ENCODE data around the gene RNF222. TPM values are rescaled to one million over a fixed set of nuclear protein-coding genes. Genes with fewer than 3 reads are reported as not detected.

The RNF222 gene
- total RNA-seq, 2 experiments from 2014 or later, result 0.12 to 0.20 TPM

DNA sequence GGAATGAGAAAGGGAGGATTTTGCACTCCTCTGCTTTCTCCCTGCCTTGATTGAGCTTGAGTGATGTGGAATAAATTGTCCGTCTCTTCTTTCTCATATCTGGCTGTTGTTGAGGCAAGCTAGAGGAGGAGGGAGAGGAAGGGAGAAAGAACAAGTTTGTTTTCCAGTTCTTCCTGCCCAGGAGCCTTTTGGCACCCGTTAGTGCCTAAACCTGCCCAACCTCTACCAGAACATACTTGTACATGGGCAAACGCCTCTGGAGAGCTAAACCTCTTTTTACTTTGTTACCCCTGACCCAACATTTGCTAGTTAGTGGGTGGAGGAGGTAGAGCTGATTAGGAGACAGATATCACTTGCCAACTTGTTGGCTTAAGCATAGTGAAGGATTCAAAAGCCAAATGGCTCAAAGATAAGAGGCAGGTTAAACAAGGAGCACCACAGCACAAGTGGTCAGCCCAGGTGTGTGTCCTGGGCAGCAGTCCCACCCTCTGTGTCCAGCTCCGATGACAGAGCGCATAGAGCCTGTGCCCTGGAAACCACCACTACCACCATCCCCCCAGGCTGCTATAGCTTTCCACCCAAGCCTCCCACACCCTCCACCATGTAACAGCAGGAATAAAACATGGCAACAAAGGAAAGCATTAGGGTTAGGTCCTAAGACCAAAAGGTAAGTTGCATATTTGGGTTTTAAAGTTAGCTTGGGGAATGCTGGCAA is 51.5 kb downstream of the RNF222 start:
- DNase-seq (no peak), ATAC-seq (no peak)
- peaks cover 34% of the 10 kb centered on the region for H3K27me3 Mint-ChIP-seq
- no peak overlapping the region for H3K4me3 Mint-ChIP-seq
- peaks cover 13% of the 10 kb centered on the region for H3K4me1 Mint-ChIP-seq
- no peak overlapping the region for H3K27ac Mint-ChIP-seq
- CTCF ChIA-PET, result interaction anchor here (1.2 kb wide), 1 partner anchor 12 kb away, joined by 3 read pairs; no protein-coding TSS in a partner anchor
- no peaks in the 10 kb centered on the region for H3K36me3 Mint-ChIP-seq
- H3K9me3 Mint-ChIP-seq (ENCODE audit: low read depth), result no peaks in the 10 kb centered on the region

DNA sequence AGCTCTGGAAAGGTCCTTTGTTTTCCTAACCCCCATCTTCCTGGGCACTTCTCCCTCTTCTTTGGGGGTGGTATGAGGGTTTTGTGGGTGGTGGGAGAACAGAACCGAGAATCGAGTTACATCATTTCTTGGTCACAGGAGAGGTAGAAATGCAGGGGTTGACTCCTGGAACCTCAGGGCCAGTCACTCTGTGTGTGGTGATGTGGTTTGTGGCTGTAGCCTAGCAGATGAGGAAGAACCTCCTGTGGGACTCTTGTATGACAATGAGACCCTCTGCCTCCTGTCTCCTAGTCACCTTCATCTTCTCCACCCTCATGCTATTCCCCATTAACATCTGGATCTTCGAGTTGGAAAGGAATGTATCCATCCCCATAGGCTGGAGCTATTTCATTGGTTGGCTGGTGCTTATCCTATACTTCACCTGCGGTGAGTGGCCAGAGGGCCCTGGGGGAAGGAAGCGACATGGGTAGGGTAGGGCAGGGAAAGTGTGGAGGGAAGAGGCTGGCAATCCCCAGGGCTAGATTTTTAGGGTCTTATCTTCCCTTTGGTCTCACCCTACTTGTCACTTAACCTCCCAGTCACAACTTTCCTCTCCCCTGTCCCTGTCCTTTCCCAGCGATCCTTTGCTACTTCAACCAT is 52.5 kb downstream of the RNF222 start:
- Mint-ChIP-seq H3K4me3 (no peak overlapping the region), H3K9me3 (ENCODE audit: low read depth) (no peaks in the 10 kb centered on the region), H3K36me3 (no peaks in the 10 kb centered on the region), H3K27me3 (peaks cover 32% of the 10 kb centered on the region), H3K27ac (no peak overlapping the region), H3K4me1 (peaks cover 13% of the 10 kb centered on the region)
- CTCF ChIA-PET, result no interaction called here
- no peak for ATAC-seq
- peak; percentile 61 for DNase-seq

DNA sequence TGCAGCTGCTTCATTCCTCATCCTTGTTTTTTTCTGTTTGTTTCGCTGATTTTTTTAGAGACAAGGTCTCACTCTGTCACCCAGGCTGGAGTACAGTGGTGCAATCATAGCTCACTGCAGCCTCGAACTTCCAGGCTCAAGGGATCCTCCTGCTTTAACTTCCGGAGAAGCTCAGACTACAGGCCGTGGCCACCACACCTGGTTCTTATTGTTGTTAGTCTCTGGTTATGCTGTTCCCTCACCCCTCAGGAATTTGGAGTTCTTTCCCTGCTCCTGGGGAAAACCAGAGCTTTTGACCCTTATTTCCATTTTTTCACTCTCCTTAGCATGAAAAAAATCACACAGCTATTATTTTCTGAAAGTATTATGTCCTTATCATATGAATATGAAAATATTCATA is 56.2 kb downstream of the RNF222 start:
- Mint-ChIP-seq H3K4me3 (no peak overlapping the region), H3K36me3 (no peaks in the 10 kb centered on the region), H3K27me3 (peaks cover 23% of the 10 kb centered on the region), H3K9me3 (ENCODE audit: low read depth) (no peaks in the 10 kb centered on the region), H3K4me1 (peaks cover 29% of the 10 kb centered on the region), H3K27ac (no peak overlapping the region)
- DNase-seq (no peak), ATAC-seq (no peak)
- CTCF ChIA-PET, result interaction anchor here (1.1 kb wide), 1 partner anchor 19 kb away, joined by 3 read pairs; no protein-coding TSS in a partner anchor

Other genes with a start within 250 kb of the RNF222 start
- gene PER1, start 245.4 kb downstream of the RNF222 start, total RNA-seq, result 10 to 100 TPM; 47.3 to 56.4 TPM
- 10 to 100 TPM; 47.6 to 68.9 TPM for gene VAMP2, start 234.9 kb downstream of the RNF222 start, total RNA-seq
- gene TMEM107, start 221.4 kb downstream of the RNF222 start, total RNA-seq, result 10 to 100 TPM; 29.9 to 61.0 TPM
- 10 to 100 TPM; 14.9 to 16.8 TPM for gene BORCS6, start 207.6 kb downstream of the RNF222 start, total RNA-seq
- 100 to 1,000 TPM; 197 to 234 TPM for gene AURKB, start 187.3 kb downstream of the RNF222 start, total RNA-seq
- 10 to 100 TPM; 76.7 to 82.0 TPM for gene CTC1, start 149.8 kb downstream of the RNF222 start, total RNA-seq
- gene PFAS, start 148.5 kb downstream of the RNF222 start, total RNA-seq, result 100 to 1,000 TPM in 1 of 2 experiments, 10 to 100 TPM in 1; 75.1 to 113 TPM
- gene RANGRF, start 109.2 kb downstream of the RNF222 start, total RNA-seq, result 10 to 100 TPM; 53.8 to 63.6 TPM
- gene SLC25A35, start 102.4 kb downstream of the RNF222 start, total RNA-seq, result 10 to 100 TPM; 10.8 to 11.6 TPM
- not detected for gene ARHGEF15, start 87.6 kb downstream of the RNF222 start, total RNA-seq
- gene ODF4, start 58.0 kb downstream of the RNF222 start, total RNA-seq, result not detected
- gene RPL26, start 14.6 kb downstream of the RNF222 start, total RNA-seq, result 1,000 to 10,000 TPM; 1,612 to 1,903 TPM
- 10 to 100 TPM; 58.8 to 59.0 TPM for gene NDEL1, start 38.1 kb upstream of the RNF222 start, total RNA-seq
- 10 to 100 TPM in 1 of 2 experiments, 1 to 10 TPM in 1; 8.1 to 30.4 TPM for gene MYH10, start 232.9 kb upstream of the RNF222 start, total RNA-seq